Mesenchymal stem cell (in vitro differentiated cells and primary cell): ENCODE measurements around the gene NEK1.
"Not testable (repeated sequence)": the region's sequence is repeated elsewhere in the genome, so short reads cannot be mapped to it uniquely, and the experiment has no call there.

Experiments
- DNase-seq: peaks from one replicate; pipeline ENCODE4 v3.0.0-alpha.2; 2013
- H2AFZ ChIP-seq: one replicate; pipeline ENCODE4 v1.6.1; 2013; ENCODE audit warnings: low read depth, mild to moderate bottlenecking, control low read depth, inconsistent platforms, low read length, moderate library complexity
- H2AK5ac ChIP-seq: 2 replicates; pipeline ENCODE4 v1.6.1; 2013; ENCODE audit warnings: low read length, moderate library complexity, mild to moderate bottlenecking, inconsistent platforms; ENCODE audit not compliant: severe bottlenecking
- H2BK120ac ChIP-seq: one replicate; pipeline ENCODE4 v1.6.1; 2013; ENCODE audit warnings: low read depth, mild to moderate bottlenecking, inconsistent platforms, low read length, moderate library complexity
- H2BK12ac ChIP-seq, 2 experiments: one replicate each; pipeline ENCODE4 v1.6.1; 2013; ENCODE audit warnings: inconsistent platforms in 2 of 2, low read length in 2 of 2, mild to moderate bottlenecking in 2 of 2, moderate library complexity in 2 of 2, control low read depth in 1 of 2
- H2BK15ac ChIP-seq: one replicate; pipeline ENCODE4 v1.6.1; 2013; ENCODE audit warnings: mild to moderate bottlenecking, low read depth, inconsistent platforms; ENCODE audit not compliant: poor library complexity, severe bottlenecking
- H2BK5ac ChIP-seq: 2 replicates; pipeline ENCODE4 v1.6.1; 2013; ENCODE audit warnings: low read depth, mild to moderate bottlenecking, low read length, control low read depth, inconsistent platforms; ENCODE audit not compliant: poor library complexity, severe bottlenecking
- H3K14ac ChIP-seq, 2 experiments: one replicate each; pipeline ENCODE4 v1.6.1; 2013; ENCODE audit warnings: inconsistent platforms in 2 of 2, low read length in 2 of 2, control low read depth in 1 of 2, mild to moderate bottlenecking in 1 of 2, moderate library complexity in 1 of 2
- H3K18ac ChIP-seq, 2 experiments: one replicate each; pipeline ENCODE4 v1.6.1; 2013; ENCODE audit warnings: inconsistent platforms in 2 of 2, low read length in 2 of 2, control low read depth in 1 of 2, low read depth in 1 of 2, mild to moderate bottlenecking in 1 of 2
- H3K23ac ChIP-seq, 2 experiments: one replicate each; pipeline ENCODE4 v1.6.1; 2013; ENCODE audit warnings: inconsistent platforms in 2 of 2, low read length in 2 of 2, mild to moderate bottlenecking in 2 of 2, moderate library complexity in 2 of 2, control low read depth in 1 of 2
- H3K27ac ChIP-seq: 2 replicates; pipeline ENCODE4 v1.5.1; 2013; ENCODE audit warnings: mild to moderate bottlenecking, moderate library complexity, low read length, control low read depth, inconsistent platforms; ENCODE audit not compliant: poor library complexity, severe bottlenecking
- H3K27me3 ChIP-seq, 2 experiments: 2 replicates each; pipeline versions ENCODE4 v1.6.1 to v1.7.0; 2013; ENCODE audit warnings: low read length in 2 of 2, mild to moderate bottlenecking in 2 of 2, moderate library complexity in 2 of 2, control low read depth in 1 of 2, inconsistent platforms in 1 of 2; ENCODE audit not compliant: control insufficient read depth in 1 of 2, insufficient read depth in 1 of 2
- H3K36me3 ChIP-seq, 2 experiments: 2 replicates each; pipeline versions ENCODE4 v1.6.1 to v1.7.0; 2013; ENCODE audit warnings: low read length in 2 of 2, control low read depth in 1 of 2, inconsistent platforms in 1 of 2, low read depth in 1 of 2, mild to moderate bottlenecking in 1 of 2; ENCODE audit not compliant: insufficient read depth in 2 of 2, control insufficient read depth in 1 of 2
- H3K4ac ChIP-seq, 2 experiments: one replicate each; pipeline ENCODE4 v1.6.1; 2013; ENCODE audit warnings: inconsistent platforms in 2 of 2, low read length in 2 of 2, mild to moderate bottlenecking in 2 of 2, moderate library complexity in 2 of 2, control low read depth in 1 of 2, low read depth in 1 of 2
- H3K4me1 ChIP-seq: 2 replicates; pipeline ENCODE4 v1.6.1; 2013; ENCODE audit warnings: low read depth, low read length, control low read depth; ENCODE audit not compliant: control insufficient read depth, insufficient read depth
- H3K4me2 ChIP-seq: 2 replicates; pipeline ENCODE4 v1.6.1; 2013; ENCODE audit warnings: low read length, mild to moderate bottlenecking, inconsistent platforms; ENCODE audit not compliant: poor library complexity, severe bottlenecking
- H3K4me3 ChIP-seq, 2 experiments: 2 replicates each; pipeline versions ENCODE4 v1.5.1 to v1.7.0; 2013; ENCODE audit warnings: low read length in 2 of 2, mild to moderate bottlenecking in 2 of 2, control low read depth in 1 of 2, low read depth in 1 of 2; ENCODE audit not compliant: insufficient read depth in 1 of 2
- H3K79me1 ChIP-seq: replicated peaks from 2 replicates; pipeline ENCODE4 v1.6.1; 2013; ENCODE audit warnings: mild to moderate bottlenecking, control low read depth, low read length, inconsistent platforms; ENCODE audit not compliant: poor library complexity, severe bottlenecking
- H3K9ac ChIP-seq: 2 replicates; pipeline ENCODE4 v1.7.0; 2013; ENCODE audit warnings: mild to moderate bottlenecking, low read length, moderate library complexity
- H3K9me3 ChIP-seq: 2 replicates; pipeline ENCODE4 v1.7.0; 2013; ENCODE audit warnings: mild to moderate bottlenecking, low read length; ENCODE audit not compliant: control insufficient read depth
- H4K8ac ChIP-seq: one replicate; pipeline ENCODE4 v1.6.1; 2013; ENCODE audit warnings: inconsistent platforms, mild to moderate bottlenecking, low read length, moderate library complexity
- H4K91ac ChIP-seq: one replicate; pipeline ENCODE4 v1.6.1; 2013; ENCODE audit warnings: mild to moderate bottlenecking, low read length, inconsistent platforms
- WGBS: methylation state at CpG from one replicate; pipeline ENCODE4 v1.1.7; 2013; ENCODE audit warnings: mixed read lengths; 5-methylcytosine and 5-hydroxymethylcytosine counted together

Gene NEK1

DNA sequence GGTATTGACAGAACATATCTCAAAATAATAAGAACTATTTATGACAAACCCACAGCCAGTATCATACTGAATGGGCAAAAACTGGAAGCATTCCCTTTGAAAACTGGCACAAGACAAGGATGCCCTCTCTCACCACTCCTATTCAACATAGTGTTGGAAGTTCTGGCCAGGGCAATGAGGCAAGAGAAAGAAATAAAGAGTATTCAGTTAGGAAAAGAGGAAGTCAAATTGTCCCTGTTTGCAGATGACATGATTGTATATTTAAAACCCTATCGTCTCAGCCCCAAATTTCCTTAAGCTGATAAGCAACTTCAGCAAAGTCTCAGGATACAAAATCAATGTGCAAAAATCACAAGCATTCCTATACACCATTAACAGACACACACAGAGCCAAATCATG is 159.7 kb downstream of the NEK1 start:
- not testable (repeated sequence) for H2BK120ac ChIP-seq, H2AFZ ChIP-seq, H2BK5ac ChIP-seq, H3K27ac ChIP-seq, H3K4me1 ChIP-seq, H2BK12ac ChIP-seq, H3K4me3 ChIP-seq, H3K9ac ChIP-seq, DNase-seq, H3K36me3 ChIP-seq, H3K9me3 ChIP-seq, H3K4me2 ChIP-seq, H3K4ac ChIP-seq, H2AK5ac ChIP-seq, H2BK15ac ChIP-seq, H3K23ac ChIP-seq, H3K27me3 ChIP-seq, H3K18ac ChIP-seq, H4K91ac ChIP-seq, H3K79me1 ChIP-seq, H4K8ac ChIP-seq, H3K14ac ChIP-seq
- WGBS, result 100% methylated on average over 1 of the region's 1 CpG

DNA sequence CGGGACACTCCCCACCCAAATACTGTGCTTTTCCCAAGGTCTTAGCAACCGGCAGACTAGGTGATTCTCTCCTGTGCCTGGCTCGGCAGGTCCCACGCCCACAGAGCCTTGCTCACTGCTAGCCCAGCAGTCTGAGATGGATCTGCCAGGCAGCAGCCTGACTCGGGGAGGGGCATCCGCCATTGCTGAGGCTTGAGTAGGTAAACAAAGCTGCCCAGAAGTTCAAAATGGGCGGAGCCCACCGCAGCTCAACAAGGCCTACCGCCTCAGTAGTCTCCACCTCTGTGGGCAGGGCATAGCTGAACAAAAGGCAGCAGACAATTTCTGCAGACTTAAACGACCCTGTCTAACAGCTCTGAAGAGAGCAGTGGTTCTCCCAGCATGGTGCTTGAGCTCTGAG is 163.4 kb downstream of the NEK1 start:
- H4K91ac ChIP-seq, DNase-seq, H2BK15ac ChIP-seq, H3K4ac ChIP-seq, H2BK12ac ChIP-seq, H2BK5ac ChIP-seq, H3K27ac ChIP-seq, H3K27me3 ChIP-seq, H3K18ac ChIP-seq, H2AK5ac ChIP-seq, H3K4me1 ChIP-seq, H3K4me2 ChIP-seq, H3K9ac ChIP-seq, H3K4me3 ChIP-seq, H2AFZ ChIP-seq, H2BK120ac ChIP-seq, H3K23ac ChIP-seq, H3K14ac ChIP-seq, H3K79me1 ChIP-seq, H4K8ac ChIP-seq: not testable (repeated sequence)
- Histone ChIP-seq H3K9me3 (peaks cover 11% of the 10 kb centered on the region), H3K36me3 (peaks cover 7 to 14% of the 10 kb centered on the region in 2 experiments)
- WGBS, result 94% methylated on average over 10 of the region's 10 CpGs

GRCh38 chr4:169446824-169447223 is 165.6 kb downstream of the NEK1 start:
- Histone ChIP-seq H3K4me3 (no peak overlapping the region), H2BK15ac (no peak overlapping the region), H3K27me3 (no peaks in the 10 kb centered on the region), H2AFZ (no peak overlapping the region), H3K4ac (no peak overlapping the region), H3K9ac (no peak overlapping the region), H2BK12ac (no peak overlapping the region), H3K23ac (no peak overlapping the region), H3K27ac (no peak overlapping the region), H4K91ac (no peak overlapping the region), H3K18ac (no peak overlapping the region), H3K4me2 (no peak overlapping the region), H3K14ac (no peak overlapping the region), H3K4me1 (no peaks in the 10 kb centered on the region), H2BK120ac (no peak overlapping the region), H3K9me3 (peaks cover 25% of the 10 kb centered on the region), H3K36me3 (peaks cover 9 to 17% of the 10 kb centered on the region in 2 experiments), H4K8ac (no peak overlapping the region), H2BK5ac (no peak overlapping the region), H2AK5ac (no peak overlapping the region), H3K79me1 (peaks cover 17% of the 10 kb centered on the region)
- DNase-seq, result no peak
- WGBS, result no CpG with 5 or more reads among the region's 4 CpGs

- WGBS, result 90% methylated on average over 1 of the region's 1 CpG
- Histone ChIP-seq H3K4me1 (peaks cover 7% of the 10 kb centered on the region), H2BK5ac (no peak overlapping the region), H4K8ac (no peak overlapping the region), H3K27ac (no peak overlapping the region), H3K27me3 (no peaks in the 10 kb centered on the region), H3K9ac (no peak overlapping the region), H2BK12ac (no peak overlapping the region), H3K79me1 (peaks cover 23% of the 10 kb centered on the region), H3K4me3 (no peak overlapping the region), H3K18ac (no peak overlapping the region), H4K91ac (no peak overlapping the region), H2AFZ (no peak overlapping the region), H3K4me2 (no peak overlapping the region), H2BK15ac (no peak overlapping the region), H3K4ac (no peak overlapping the region), H2AK5ac (no peak overlapping the region), H3K9me3 (peaks cover 25% of the 10 kb centered on the region), H3K14ac (no peak overlapping the region), H2BK120ac (no peak overlapping the region), H3K36me3 (peaks cover 5 to 17% of the 10 kb centered on the region in 2 experiments), H3K23ac (no peak overlapping the region)
- no peak for DNase-seq
Measured at GRCh38 chr4:169443748-169444147, 168.6 kb downstream of the NEK1 start.
